ENCODE measurements around the gene HOXD13. TPM values are rescaled to one million over a fixed set of nuclear protein-coding genes. Genes with fewer than 3 reads are reported as not detected.

The HOXD13 gene
- total and polyA plus RNA-seq, 2 donors (not counting 3 experiments of a cell fraction or from before 2014, with no cell fraction given): not detected

- H3K27me3 ChIP-seq (ENCODE audit: control insufficient read depth in 2 of 2, insufficient read depth in 2 of 2, low read length in 2 of 2): no peaks in the 10 kb centered on the region
- peaks cover 54% of the 10 kb centered on the region for H3K4me1 ChIP-seq (ENCODE audit: control insufficient read depth, extremely low read depth, insufficient read depth, low read length)
- peak overlapping the region; percentile 86 for H3K27ac ChIP-seq (ENCODE audit: insufficient read depth, low read depth, low read length)
- CTCF ChIA-PET: interaction anchor here (1.8 to 6.9 kb wide), 5 partner anchors 8 to 517 kb away, joined by 8 to 227 read pairs (median 87); partner anchors contain the start of gene HOXD8
- no peak overlapping the region for H2AFZ ChIP-seq (ENCODE audit: low read depth, low read length)
- no peaks in the 10 kb centered on the region for H4K20me1 ChIP-seq (replicated peaks; ENCODE audit: control insufficient read depth, extremely low read depth, insufficient read depth, low read length)
- DNase-seq (ENCODE audit: low read depth, low spot score) (no peak), FAIRE-seq (no peak)
- H3K36me3 ChIP-seq (ENCODE audit: control insufficient read depth in 2 of 2, extremely low read depth in 1 of 2, insufficient read depth in 2 of 2, low read length in 2 of 2): no peaks in the 10 kb centered on the region
- peak overlapping the region; percentile 66 for H3K9ac ChIP-seq (replicated peaks; ENCODE audit: extremely low read depth, insufficient read depth, low read length)
- POLR2A ChIA-PET: interaction anchor here (1.2 kb wide), 1 partner anchor 417 kb away, joined by 3 read pairs; no protein-coding TSS in a partner anchor
- no TSS peak for BruUV-seq (replicated peaks)
- intact Hi-C loops (cut with micrococcal nuclease): no loop called here
- no peaks in the 10 kb centered on the region for H3K9me1 ChIP-seq (replicated peaks; ENCODE audit: control insufficient read depth, extremely low read depth, insufficient read depth, low read length)
- peak overlapping the region; percentile 99 for H3K4me2 ChIP-seq (ENCODE audit: insufficient read depth, low read length)
- H3K79me2 ChIP-seq (ENCODE audit: control insufficient read depth, insufficient read depth, low read length): peaks cover 56% of the 10 kb centered on the region
- TF ChIP-seq EZH2 (IDR thresholded peaks at IDR 0.05; ENCODE audit: borderline replicate concordance, low read depth, low read length, severe bottlenecking) (no peak), MAX (IDR thresholded peaks at IDR 0.05; ENCODE audit: insufficient read depth, insufficient read length) (no peak), MYC (IDR thresholded peaks at IDR 0.05; ENCODE audit: low read depth, low read length) (no peak), GATA2 (IDR thresholded peaks at IDR 0.05; ENCODE audit: insufficient read depth, insufficient read length, low read depth, low read length) (no peak), JUN (IDR thresholded peaks at IDR 0.05; ENCODE audit: borderline replicate concordance, insufficient read depth, insufficient read length, low read depth) (no peak), CTCF (IDR thresholded peaks at IDR 0.05; ENCODE audit: extremely low read depth in 1 of 2, insufficient read depth in 1 of 2, low read depth in 1 of 2, low read length in 2 of 2) (no peak), POLR2AphosphoS5 (IDR thresholded peaks at IDR 0.05; ENCODE audit: insufficient read depth, low read depth, low read length) (no peak), FOS (IDR thresholded peaks at IDR 0.05; ENCODE audit: borderline replicate concordance, insufficient read depth, low read length) (no peak), POLR2A (IDR thresholded peaks at IDR 0.05; ENCODE audit: low read depth, low read length) (no peak)
- H3K9me3 ChIP-seq (replicated peaks; ENCODE audit: control insufficient read depth, insufficient read depth, low read length): no peaks in the 10 kb centered on the region
- dilution Hi-C loops (cut with MboI; ENCODE audit: extremely low pct_ligation_motif_present, low sequenced_read_pairs): loop anchor here (25.0 kb wide), 1 partner anchor 500 kb away; no protein-coding TSS in a partner anchor
- peak overlapping the region; percentile 73 to 91 (median 86) for H3K4me3 ChIP-seq (replicated peaks in 1 of 3; ENCODE audit: insufficient read depth in 1 of 3, low read depth in 1 of 3, low read length in 3 of 3)
Observed at GRCh38 chr2:176137252-176137580, 44.7 kb downstream of the HOXD13 start.
